GM21723 (cell line): Measurements from ENCODE around the gene MMP2.

Experiments used
- ATAC-seq: cut with Tn5 transposase; IDR thresholded peaks from one replicate; pipeline ENCODE4 v1.9.1; 2021; ENCODE audit warnings: mild to moderate bottlenecking, moderate library complexity; ENCODE audit not compliant: unreplicated experiment

MMP2 gene

GRCh38 chr16:55478827-55479429, at the start of gene MMP2:
Gene MMP2 (plus strand): TSS chr16:55479198. CDS start chr16:55479480, 282 bp downstream.
- no peak for ATAC-seq

GRCh38 chr16:55433030-55433429, 46.0 kb upstream of the MMP2 start:
- no peak for ATAC-seq

- no peak for ATAC-seq
Measured at GRCh38 chr16:55433535-55433934, 45.5 kb upstream of the MMP2 start.

- ATAC-seq, result no peak
Measured at GRCh38 chr16:55434000-55434399, 45.0 kb upstream of the MMP2 start.

GRCh38 chr16:55435387-55435786, 43.6 kb upstream of the MMP2 start:
- ATAC-seq, result no peak

GRCh38 chr16:55436587-55436986, 42.4 kb upstream of the MMP2 start:
- ATAC-seq, result no peak

- ATAC-seq, result no peak
Measured at GRCh38 chr16:55437625-55438024, 41.4 kb upstream of the MMP2 start.

GRCh38 chr16:55438281-55438680, 40.7 kb upstream of the MMP2 start:
- ATAC-seq, result no peak

- no peak for ATAC-seq
Measured at GRCh38 chr16:55439101-55439690, 39.8 kb upstream of the MMP2 start.

GRCh38 chr16:55443434-55444346, 35.3 kb upstream of the MMP2 start:
- no peak for ATAC-seq

GRCh38 chr16:55444754-55445485, 34.1 kb upstream of the MMP2 start:
- ATAC-seq, result no peak

- no peak for ATAC-seq
Measured at GRCh38 chr16:55447231-55447630, 31.8 kb upstream of the MMP2 start.

GRCh38 chr16:55452996-55453395, 26.0 kb upstream of the MMP2 start:
- no peak for ATAC-seq

- ATAC-seq, result no peak
Measured at GRCh38 chr16:55453909-55454308, 25.1 kb upstream of the MMP2 start.

- ATAC-seq, result no peak
Measured at GRCh38 chr16:55454861-55455260, 24.1 kb upstream of the MMP2 start.

GRCh38 chr16:55462241-55462640, 16.8 kb upstream of the MMP2 start:
- no peak for ATAC-seq

- no peak for ATAC-seq
Measured at GRCh38 chr16:55464375-55464774, 14.6 kb upstream of the MMP2 start.

- peak; percentile 95 for ATAC-seq
Measured at GRCh38 chr16:55465077-55465896, 13.7 kb upstream of the MMP2 start.

- no peak for ATAC-seq
Measured at GRCh38 chr16:55466209-55466608, 12.8 kb upstream of the MMP2 start.

- no peak for ATAC-seq
Measured at GRCh38 chr16:55467898-55468297, 11.1 kb upstream of the MMP2 start.
